Activated CD8-positive, alpha-beta memory T cell treated with anti-CD3 and anti-CD28 coated beads, Interleukin-2, amount 10 ng/mL, durations not matched to agents 7 days and 5 days (primary cell): ENCODE measurements around the gene PIK3IP1. TPM values are rescaled to one million over a fixed set of nuclear protein-coding genes. Genes with fewer than 3 reads are reported as not detected.

Experiments
- ATAC-seq: fragments of 150-1000 bp; cut with Tn5 transposase; one replicate; pipeline ENCODE4 v1.10.0; 2021; ENCODE audit warnings: moderate library complexity
- CTCF ChIA-PET: fragments of 350-600 bp; sonication (Branson Sonifier 250); formaldehyde crosslinking; loops from one replicate; lab custom pipeline; 2021; ENCODE audit warnings: antibody characterized with exemption; lab: Charles Lee
- DNase-seq: peaks from one replicate; pipeline ENCODE4 v3.0.0-alpha.2; 2020
- H3K27ac Mint-ChIP-seq: one replicate; pipeline ENCODE4 v1.8.0; 2021; ENCODE audit warnings: mild to moderate bottlenecking, mixed read lengths
- H3K27me3 Mint-ChIP-seq: one replicate; pipeline ENCODE4 v1.8.0; 2021; ENCODE audit warnings: mixed read lengths
- H3K36me3 Mint-ChIP-seq: one replicate; pipeline ENCODE4 v1.8.0; 2021; ENCODE audit warnings: mild to moderate bottlenecking, mixed read lengths
- H3K4me1 Mint-ChIP-seq: one replicate; pipeline ENCODE4 v1.8.0; 2021; ENCODE audit warnings: mixed read lengths
- H3K4me3 Mint-ChIP-seq: one replicate; pipeline ENCODE4 v1.8.0; 2021; ENCODE audit warnings: mild to moderate bottlenecking, moderate library complexity, mixed read lengths
- H3K9me3 Mint-ChIP-seq: one replicate; pipeline ENCODE4 v1.8.0; 2022; ENCODE audit warnings: low read depth, mixed read lengths
- total RNA-seq, 2 experiments: library from RNA; stranded (reverse); gene quantifications; one replicate each; pipeline ENCODE4 v1.2.3, GENCODE V29; 2021

PIK3IP1 gene
- total RNA-seq, 2 experiments from 2014 or later, result 11.0 to 15.7 TPM

DNA sequence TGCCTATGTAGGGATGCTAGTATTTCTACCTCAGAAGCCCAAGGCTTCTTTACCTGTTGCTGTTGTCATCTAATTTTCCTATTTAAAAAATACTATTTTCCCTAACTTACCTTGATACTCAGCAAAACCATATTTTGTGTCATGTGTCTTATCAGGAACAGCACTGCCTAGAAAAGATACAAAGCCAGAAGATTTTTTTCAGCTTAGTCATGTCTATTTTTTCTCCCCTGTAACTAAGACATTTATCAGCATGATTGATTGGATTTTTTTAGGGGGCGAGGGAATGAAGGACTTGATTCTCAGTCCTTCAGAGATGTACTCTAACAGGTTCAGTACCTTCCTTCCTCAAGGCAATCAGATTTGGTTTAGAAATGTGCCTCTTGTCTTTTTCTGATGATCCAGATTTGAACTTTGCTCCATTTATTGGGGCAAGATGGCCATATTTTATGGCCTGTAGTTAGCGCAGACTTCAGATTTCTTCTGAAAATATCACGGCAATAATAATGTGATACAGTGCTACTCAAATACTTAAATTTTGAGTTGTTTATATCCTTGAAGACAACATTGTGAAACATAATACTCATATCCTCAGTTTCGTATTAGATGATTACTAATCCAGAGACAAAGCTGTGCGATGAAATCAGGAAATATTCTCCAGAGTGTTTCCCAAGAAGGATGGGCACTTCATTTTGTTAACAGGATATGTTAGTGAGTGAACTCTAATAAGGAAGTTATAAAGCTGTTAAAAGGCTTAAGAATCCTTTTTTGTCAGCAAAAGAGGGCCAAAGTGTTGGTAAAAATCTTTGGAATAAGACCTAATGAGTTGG lies 3.8 kb upstream of the PIK3IP1 start:
- DNase-seq (no peak), ATAC-seq (no peak)
- H3K27ac Mint-ChIP-seq, result no peak overlapping the region
- H3K4me3 Mint-ChIP-seq, result no peak overlapping the region
- no peaks in the 10 kb centered on the region for H3K27me3 Mint-ChIP-seq
- peaks cover 44% of the 10 kb centered on the region for H3K4me1 Mint-ChIP-seq
- no peaks in the 10 kb centered on the region for H3K9me3 Mint-ChIP-seq
- CTCF ChIA-PET, result interaction anchor here (0.6 to 2.9 kb wide), 6 partner anchors 11 to 1599 kb away, joined by 3 to 10 read pairs (median 3); partner anchors contain the start of gene LIMK2
- H3K36me3 Mint-ChIP-seq, result no peaks in the 10 kb centered on the region

- H3K27me3 Mint-ChIP-seq, result no peaks in the 10 kb centered on the region
- DNase-seq (no peak), ATAC-seq (no peak)
- H3K36me3 Mint-ChIP-seq, result no peaks in the 10 kb centered on the region
- no peak overlapping the region for H3K4me3 Mint-ChIP-seq
- no peak overlapping the region for H3K27ac Mint-ChIP-seq
- no peaks in the 10 kb centered on the region for H3K9me3 Mint-ChIP-seq
- peaks cover 46% of the 10 kb centered on the region for H3K4me1 Mint-ChIP-seq
- CTCF ChIA-PET, result interaction anchor here (1.1 to 7.2 kb wide), 4 partner anchors 18 to 42 kb away, joined by 3 to 51 read pairs (median 6); no protein-coding TSS in a partner anchor
Observed at GRCh38 chr22:31295360-31295759, 3.1 kb upstream of the PIK3IP1 start.

- no peaks in the 10 kb centered on the region for H3K27me3 Mint-ChIP-seq
- H3K27ac Mint-ChIP-seq, result peak overlapping the region; percentile 86
- CTCF ChIA-PET, result interaction anchor here (0.8 to 7.2 kb wide), 15 partner anchors 9 to 211 kb away, joined by 3 to 51 read pairs (median 5); partner anchors contain the start of gene LIMK2
- H3K9me3 Mint-ChIP-seq, result no peaks in the 10 kb centered on the region
- peaks cover 1% of the 10 kb centered on the region for H3K36me3 Mint-ChIP-seq
- ATAC-seq (no peak), DNase-seq (peak; percentile 49)
- peak overlapping the region; percentile 97 for H3K4me3 Mint-ChIP-seq
- H3K4me1 Mint-ChIP-seq, result peaks cover 76% of the 10 kb centered on the region
Observed at GRCh38 chr22:31291481-31292235, 630 bp downstream of the PIK3IP1 start.

DNA sequence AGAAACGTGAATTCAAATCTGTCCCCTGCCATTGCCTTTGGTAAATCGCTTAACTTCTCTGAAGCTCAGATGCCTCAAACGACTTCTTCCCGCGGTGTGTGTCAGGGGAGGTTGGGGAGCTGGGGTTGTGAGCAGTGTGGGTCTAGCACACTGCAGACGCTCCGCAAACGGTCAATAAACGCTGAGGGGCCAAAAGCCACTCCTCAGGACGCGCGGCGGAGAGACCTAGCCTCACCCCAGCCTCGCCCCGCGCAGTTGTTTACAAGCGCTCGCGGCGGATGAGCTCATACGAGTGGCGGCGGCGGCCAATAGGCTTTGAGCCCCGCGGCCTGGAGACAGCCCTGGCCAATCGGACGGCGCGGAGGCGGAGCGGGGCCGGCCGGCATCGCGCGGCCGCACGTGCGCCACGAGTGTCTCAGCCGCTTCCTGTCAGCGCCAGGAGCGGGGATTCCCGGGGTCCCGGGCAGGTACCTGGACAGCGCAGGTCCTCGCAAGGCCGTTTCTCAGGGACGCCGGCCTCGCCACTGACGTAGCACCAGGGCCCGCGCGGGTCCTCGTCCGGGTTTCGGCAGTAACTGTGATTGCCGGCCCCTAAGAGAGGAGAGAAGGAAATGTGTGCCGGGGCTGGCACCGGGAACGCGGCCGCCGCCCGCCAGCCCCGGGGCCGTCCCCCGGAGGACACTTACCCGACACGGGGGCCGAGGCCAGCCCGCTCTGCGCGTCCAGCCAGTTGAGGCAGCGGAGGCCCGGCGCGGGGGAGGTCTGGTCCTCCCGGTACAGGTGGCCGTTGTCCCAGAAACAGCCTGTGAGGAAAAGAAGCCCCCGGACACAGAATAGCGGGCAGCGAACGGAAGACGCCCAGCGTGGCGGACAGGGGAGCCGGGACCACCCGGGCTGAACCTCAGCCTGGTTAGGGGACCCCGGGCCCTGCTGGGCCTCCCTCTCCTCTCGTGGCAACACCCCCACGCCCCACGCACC lies 1.5 kb downstream of the PIK3IP1 start:
- Mint-ChIP-seq H3K9me3 (no peaks in the 10 kb centered on the region), H3K4me3 (peak overlapping the region; percentile 97), H3K36me3 (peaks cover 1% of the 10 kb centered on the region), H3K27ac (peak overlapping the region; percentile 99), H3K27me3 (no peaks in the 10 kb centered on the region), H3K4me1 (peaks cover 75% of the 10 kb centered on the region)
- DNase-seq (peak; percentile 97), ATAC-seq (peak; percentile 89)
- CTCF ChIA-PET, result interaction anchor here (0.7 to 7.2 kb wide), 11 partner anchors 11 to 322 kb away, joined by 3 to 51 read pairs (median 5); partner anchors contain the start of genes LIMK2, PATZ1, SELENOM and TUG1

DNA sequence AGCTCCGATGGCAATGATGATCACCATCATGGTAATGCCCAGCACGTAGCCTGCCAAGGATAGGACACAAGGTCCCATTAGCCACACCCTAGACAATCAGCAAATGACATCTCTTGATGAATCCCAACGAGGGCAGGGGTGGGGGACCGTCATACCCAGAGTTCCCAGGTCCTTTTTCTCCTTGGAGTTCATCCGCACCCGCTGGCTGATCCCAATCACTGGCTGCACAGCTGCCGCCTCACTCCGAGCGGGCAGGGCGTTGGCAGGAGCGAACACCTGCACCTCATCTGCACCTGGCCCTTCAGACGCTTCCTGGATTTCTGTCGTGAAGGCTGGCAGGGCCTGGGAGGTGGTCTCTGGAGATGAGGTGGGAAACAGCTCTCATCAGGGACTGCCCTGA lies 2.9 kb downstream of the PIK3IP1 start:
- peak overlapping the region; percentile 99 for H3K27ac Mint-ChIP-seq
- no peak for ATAC-seq
- H3K4me1 Mint-ChIP-seq, result peaks cover 82% of the 10 kb centered on the region
- peaks cover 1% of the 10 kb centered on the region for H3K36me3 Mint-ChIP-seq
- peak overlapping the region; percentile 97 for H3K4me3 Mint-ChIP-seq
- H3K27me3 Mint-ChIP-seq, result no peaks in the 10 kb centered on the region
- H3K9me3 Mint-ChIP-seq, result no peaks in the 10 kb centered on the region
- CTCF ChIA-PET, result interaction anchor here (1.0 to 7.2 kb wide), 6 partner anchors 10 to 205 kb away, joined by 4 to 51 read pairs (median 8); partner anchors contain the start of gene LIMK2
- DNase-seq, result no peak

- Mint-ChIP-seq H3K9me3 (no peaks in the 10 kb centered on the region), H3K4me3 (peak overlapping the region; percentile 97), H3K27ac (peak overlapping the region; percentile 99), H3K27me3 (no peaks in the 10 kb centered on the region), H3K36me3 (peaks cover 1% of the 10 kb centered on the region), H3K4me1 (peaks cover 79% of the 10 kb centered on the region)
- ATAC-seq (no peak), DNase-seq (no peak)
- CTCF ChIA-PET, result interaction anchor here (1.0 to 7.2 kb wide), 4 partner anchors 9 to 78 kb away, joined by 4 to 51 read pairs (median 20); partner anchors contain the start of gene LIMK2
Observed at GRCh38 chr22:31288496-31289240, 3.6 kb downstream of the PIK3IP1 start.

- no peak for ATAC-seq
- peak overlapping the region; percentile 40 for H3K4me3 Mint-ChIP-seq
- peaks cover 73% of the 10 kb centered on the region for H3K4me1 Mint-ChIP-seq
- CTCF ChIA-PET, result interaction anchor here (5.7 to 7.2 kb wide), 2 partner anchors 14 to 77 kb away, joined by 36 to 51 read pairs; partner anchors contain the start of gene LIMK2
- no peak for DNase-seq
- no peaks in the 10 kb centered on the region for H3K9me3 Mint-ChIP-seq
- H3K36me3 Mint-ChIP-seq, result peaks cover 1% of the 10 kb centered on the region
- no peaks in the 10 kb centered on the region for H3K27me3 Mint-ChIP-seq
- H3K27ac Mint-ChIP-seq, result peak overlapping the region; percentile 90
Observed at GRCh38 chr22:31287818-31288495, 4.3 kb downstream of the PIK3IP1 start.

DNA sequence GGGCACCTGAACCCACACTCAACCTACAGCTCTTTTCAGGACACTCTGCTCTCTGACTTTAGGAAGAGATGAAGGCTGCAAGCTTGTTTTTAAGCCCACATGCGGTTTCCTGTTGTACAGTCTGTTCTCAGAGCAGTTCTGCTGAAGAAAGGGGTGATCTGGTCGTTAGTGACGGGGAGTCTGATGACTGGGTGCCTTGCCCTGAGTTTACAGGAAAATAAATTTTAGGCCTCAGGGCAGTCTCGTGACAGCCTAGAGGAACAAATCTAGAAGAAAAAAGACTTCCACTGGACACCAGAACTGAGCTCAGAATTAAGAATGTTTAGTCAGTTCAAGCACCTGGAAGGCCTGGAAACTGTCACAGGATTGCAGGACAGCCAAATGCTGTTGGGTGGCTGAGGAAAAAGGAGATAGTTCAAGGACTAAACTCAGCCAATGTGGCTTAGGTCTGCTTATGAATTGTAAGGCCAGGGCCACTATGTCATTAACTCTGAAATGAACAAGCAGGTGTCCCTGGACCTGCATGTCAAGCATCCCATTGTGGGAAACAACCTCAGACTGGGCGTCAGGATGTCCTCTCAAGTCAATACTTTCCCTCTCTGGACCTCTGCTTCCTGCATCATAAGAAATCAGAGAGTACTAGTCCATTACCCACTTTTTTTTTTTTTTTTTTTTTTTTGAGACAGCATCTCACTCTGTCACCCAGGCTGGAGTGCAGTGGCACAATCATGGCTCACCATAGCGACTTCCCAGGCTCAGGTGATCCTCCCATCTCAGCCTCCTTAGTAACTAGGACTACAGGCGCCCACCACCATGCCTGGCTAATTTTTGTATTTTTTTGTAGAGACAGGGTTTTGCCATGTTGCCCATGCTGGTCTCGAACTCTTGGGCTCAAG lies 5.7 kb downstream of the PIK3IP1 start:
- ATAC-seq (peak; percentile 53), DNase-seq (peak; percentile 85)
- CTCF ChIA-PET, result interaction anchor here (0.6 to 2.7 kb wide), 7 partner anchors 11 to 373 kb away, joined by 3 to 26 read pairs (median 4); partner anchors contain the start of gene LIMK2
- H3K4me1 Mint-ChIP-seq, result peaks cover 60% of the 10 kb centered on the region
- peak overlapping the region; percentile 90 for H3K27ac Mint-ChIP-seq
- no peaks in the 10 kb centered on the region for H3K27me3 Mint-ChIP-seq
- H3K9me3 Mint-ChIP-seq, result no peaks in the 10 kb centered on the region
- H3K4me3 Mint-ChIP-seq, result peak overlapping the region; percentile 24
- peaks cover 1% of the 10 kb centered on the region for H3K36me3 Mint-ChIP-seq

- peaks cover 2% of the 10 kb centered on the region for H3K36me3 Mint-ChIP-seq
- H3K4me3 Mint-ChIP-seq, result no peak overlapping the region
- H3K27me3 Mint-ChIP-seq, result no peaks in the 10 kb centered on the region
- H3K4me1 Mint-ChIP-seq, result peaks cover 52% of the 10 kb centered on the region
- no peak for ATAC-seq
- H3K27ac Mint-ChIP-seq, result peak overlapping the region; percentile 90
- CTCF ChIA-PET, result interaction anchor here (0.6 to 2.7 kb wide), 5 partner anchors 9 to 72 kb away, joined by 3 to 26 read pairs (median 5); partner anchors contain the start of gene LIMK2
- H3K9me3 Mint-ChIP-seq, result no peaks in the 10 kb centered on the region
- DNase-seq, result no peak
Observed at GRCh38 chr22:31284281-31285155, 7.8 kb downstream of the PIK3IP1 start.
